ENCODE measurements around the gene ITPRID1.

DNA sequence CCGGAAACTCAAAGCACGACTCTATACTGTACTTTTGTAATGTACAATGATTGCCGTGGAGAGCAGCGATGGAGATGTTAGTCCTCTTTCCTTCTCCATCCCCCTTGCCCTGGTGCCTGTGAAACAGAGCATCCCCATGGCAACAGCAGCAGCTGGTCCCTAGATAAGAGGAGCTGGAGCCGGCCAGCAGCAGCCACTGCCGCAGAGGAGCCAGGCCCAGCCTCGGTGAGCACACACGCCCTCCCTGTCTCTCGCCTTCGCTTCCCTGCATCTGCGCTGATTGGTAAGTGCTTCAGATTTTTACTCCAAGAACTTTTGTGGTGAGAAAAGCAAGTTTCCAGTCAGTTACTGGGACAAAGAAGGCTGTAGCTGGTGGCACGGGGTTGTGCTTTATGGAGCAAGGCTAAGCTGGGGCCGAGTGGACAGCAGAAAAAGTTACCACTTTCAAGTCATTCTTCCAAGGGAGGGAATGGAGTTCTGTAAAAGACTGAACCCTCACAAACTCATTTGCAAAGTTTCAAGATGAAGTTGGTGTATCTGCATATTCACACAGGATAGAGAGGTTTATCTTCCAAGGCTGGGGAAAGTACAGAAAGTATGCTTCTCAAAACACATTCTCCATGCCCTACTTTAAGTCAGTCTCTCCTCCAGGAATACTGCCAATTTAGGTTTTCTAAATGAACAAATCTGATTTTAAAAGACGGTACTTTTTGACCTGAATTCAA, 173.3 kb downstream of the ITPRID1 start, which contains the start of gene PPP1R17:
- no peak for TF ChIP-seq EZH2 (IDR thresholded peaks at IDR 0.05; ENCODE audit: low read depth, low read length, severe bottlenecking)
- no peak for TF ChIP-seq RFX5 (IDR thresholded peaks at IDR 0.05; ENCODE audit: borderline replicate concordance, low read depth, low read length)
- TF ChIP-seq SP1 (IDR thresholded peaks at IDR 0.05; ENCODE audit: low read depth, low read length), result no peak
- TF ChIP-seq, protein P1, sequence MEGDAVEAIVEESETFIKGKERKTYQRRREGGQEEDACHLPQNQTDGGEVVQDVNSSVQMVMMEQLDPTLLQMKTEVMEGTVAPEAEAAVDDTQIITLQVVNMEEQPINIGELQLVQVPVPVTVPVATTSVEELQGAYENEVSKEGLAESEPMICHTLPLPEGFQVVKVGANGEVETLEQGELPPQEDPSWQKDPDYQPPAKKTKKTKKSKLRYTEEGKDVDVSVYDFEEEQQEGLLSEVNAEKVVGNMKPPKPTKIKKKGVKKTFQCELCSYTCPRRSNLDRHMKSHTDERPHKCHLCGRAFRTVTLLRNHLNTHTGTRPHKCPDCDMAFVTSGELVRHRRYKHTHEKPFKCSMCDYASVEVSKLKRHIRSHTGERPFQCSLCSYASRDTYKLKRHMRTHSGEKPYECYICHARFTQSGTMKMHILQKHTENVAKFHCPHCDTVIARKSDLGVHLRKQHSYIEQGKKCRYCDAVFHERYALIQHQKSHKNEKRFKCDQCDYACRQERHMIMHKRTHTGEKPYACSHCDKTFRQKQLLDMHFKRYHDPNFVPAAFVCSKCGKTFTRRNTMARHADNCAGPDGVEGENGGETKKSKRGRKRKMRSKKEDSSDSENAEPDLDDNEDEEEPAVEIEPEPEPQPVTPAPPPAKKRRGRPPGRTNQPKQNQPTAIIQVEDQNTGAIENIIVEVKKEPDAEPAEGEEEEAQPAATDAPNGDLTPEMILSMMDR (IDR thresholded peaks at IDR 0.05; ENCODE audit: control extremely low read depth in 1 of 3, insufficient read depth in 1 of 3, low read depth in 1 of 3, low read length in 3 of 3), result no peak
- no peak for TF ChIP-seq GABPA (IDR thresholded peaks at IDR 0.05; ENCODE audit: borderline replicate concordance, insufficient read depth, low read length)
- TF ChIP-seq CEBPB (IDR thresholded peaks at IDR 0.05; ENCODE audit: low read depth, low read length), result no peak
- no peak for TF ChIP-seq RXRA (IDR thresholded peaks at IDR 0.05; ENCODE audit: insufficient read depth, low read depth, low read length)
- TF ChIP-seq CHD1 (IDR thresholded peaks at IDR 0.05; ENCODE audit: low read depth, low read length), result no peak
- TF ChIP-seq SP2 (IDR thresholded peaks at IDR 0.05; ENCODE audit: low read length), result no peak
- no peak for TF ChIP-seq RAD21 (IDR thresholded peaks at IDR 0.05 in 1 of 2, conservative IDR thresholded peaks at IDR 0.05 in 1 of 2; ENCODE audit: low read depth in 2 of 2, low read length in 2 of 2)
